ENCODE results near the gene TH.

Gene TH

GRCh38 chr11:2122222-2122906 lies 49.3 kb downstream of the TH start:
- H3K27ac ChIP-seq (ENCODE audit: low read length, poor library complexity, severe bottlenecking) = no peak overlapping the region
- peak overlapping the region; percentile 42 to 68 for H2BK12ac ChIP-seq (ENCODE audit: low read length in 2 of 2)
- DNase-seq = peak; percentile 60
- H4K91ac ChIP-seq (ENCODE audit: low read length) = peak overlapping the region; percentile 78
- H3K18ac ChIP-seq (ENCODE audit: low read depth in 1 of 2, low read length in 2 of 2) = peak overlapping the region; percentile 23 to 54
- H3K4me2 ChIP-seq (ENCODE audit: low read length, poor library complexity, severe bottlenecking) = peak overlapping the region; percentile 10
- no peak overlapping the region for H2BK15ac ChIP-seq (ENCODE audit: low read depth, poor library complexity, severe bottlenecking)
- H3K14ac ChIP-seq (ENCODE audit: low read length in 2 of 2) = peak overlapping the region in 1 of 2 experiments; percentile 61
- no peak overlapping the region for H3K4me3 ChIP-seq (ENCODE audit: insufficient read depth in 1 of 2, low read depth in 1 of 2, low read length in 2 of 2)
- peaks cover 18% of the 10 kb centered on the region for H3K4me1 ChIP-seq (ENCODE audit: control insufficient read depth, insufficient read depth, low read depth, low read length)
- no peaks in the 10 kb centered on the region for H3K79me1 ChIP-seq (replicated peaks; ENCODE audit: low read length, poor library complexity, severe bottlenecking)
- peak overlapping the region; percentile 74 for H4K8ac ChIP-seq (ENCODE audit: low read length)
- peak overlapping the region; percentile 46 for H2BK5ac ChIP-seq (ENCODE audit: low read depth, low read length, poor library complexity, severe bottlenecking)
- H3K23ac ChIP-seq (ENCODE audit: low read length in 2 of 2) = no peak overlapping the region
- H2AK5ac ChIP-seq (ENCODE audit: low read length, severe bottlenecking) = no peak overlapping the region
- peaks cover 12% of the 10 kb centered on the region for H3K9me3 ChIP-seq (ENCODE audit: control insufficient read depth, low read length)
- peaks cover 0 to 21% of the 10 kb centered on the region in 2 experiments for H3K27me3 ChIP-seq (ENCODE audit: control insufficient read depth in 1 of 2, insufficient read depth in 1 of 2, low read length in 2 of 2)
- WGBS = 26% methylated on average over 19 of the region's 19 CpGs
- no peak overlapping the region for H2AFZ ChIP-seq (ENCODE audit: low read depth, low read length)
- no peak overlapping the region for H3K9ac ChIP-seq (ENCODE audit: low read length)
- peak overlapping the region; percentile 57 for H2BK120ac ChIP-seq (ENCODE audit: low read depth, low read length)
- H3K36me3 ChIP-seq (ENCODE audit: control insufficient read depth in 1 of 2, insufficient read depth in 2 of 2, low read depth in 1 of 2, low read length in 2 of 2) = no peaks in the 10 kb centered on the region
- H3K4ac ChIP-seq (ENCODE audit: low read depth in 1 of 2, low read length in 2 of 2) = peak overlapping the region in 1 of 2 experiments; percentile 24

DNA sequence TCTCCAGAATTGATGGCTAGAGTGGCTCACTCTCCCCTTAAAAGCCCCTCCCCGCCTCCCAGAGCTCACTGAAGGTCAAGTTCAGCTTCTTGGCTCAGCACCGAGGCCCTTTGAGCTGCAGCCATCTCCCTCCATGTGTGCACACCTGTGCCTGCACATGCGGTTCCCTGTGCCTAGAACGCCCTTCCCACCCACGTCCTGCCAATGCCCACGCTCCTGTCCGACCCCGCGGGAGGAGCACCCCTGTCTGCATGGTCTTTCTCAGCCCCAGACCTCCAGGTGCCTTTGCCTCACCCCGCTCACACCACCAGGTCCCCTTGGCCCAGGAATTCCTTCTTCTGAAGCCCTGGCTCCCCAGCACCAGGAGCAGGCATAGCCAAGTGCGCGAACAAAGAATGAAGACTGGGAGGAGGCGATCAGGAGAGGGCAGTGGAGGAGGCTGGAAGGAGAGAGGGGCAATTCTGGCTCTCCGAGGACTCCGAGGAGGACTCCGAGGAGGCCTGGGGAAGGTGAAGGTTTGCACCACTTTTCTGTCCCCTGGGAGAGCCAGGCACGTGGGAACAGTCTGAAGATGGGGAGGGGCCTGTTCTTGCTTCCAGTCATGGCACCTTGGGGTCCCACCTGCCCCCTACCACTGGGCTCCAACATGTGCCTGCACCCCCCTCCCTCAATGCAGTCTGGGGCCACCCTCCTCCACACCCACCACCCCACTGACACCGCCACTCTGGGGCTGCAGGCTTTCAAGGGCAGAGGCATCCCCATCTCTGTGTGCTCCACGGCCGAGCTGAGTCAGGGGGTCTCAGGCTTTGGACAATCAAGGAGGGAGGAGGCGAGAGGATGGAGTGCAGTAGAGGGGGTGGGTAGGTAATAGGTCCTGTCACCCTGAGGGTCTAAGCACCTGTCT lies 50.1 kb downstream of the TH start:
- Histone ChIP-seq H2BK15ac (ENCODE audit: low read depth, poor library complexity, severe bottlenecking) (no peak overlapping the region), H3K18ac (ENCODE audit: low read depth in 1 of 2, low read length in 2 of 2) (no peak overlapping the region), H3K27ac (ENCODE audit: low read length, poor library complexity, severe bottlenecking) (no peak overlapping the region), H3K4ac (ENCODE audit: low read depth in 1 of 2, low read length in 2 of 2) (no peak overlapping the region), H4K8ac (ENCODE audit: low read length) (no peak overlapping the region), H3K4me2 (ENCODE audit: low read length, poor library complexity, severe bottlenecking) (no peak overlapping the region), H3K9me3 (ENCODE audit: control insufficient read depth, low read length) (peaks cover 19% of the 10 kb centered on the region), H3K4me1 (ENCODE audit: control insufficient read depth, insufficient read depth, low read depth, low read length) (peaks cover 18% of the 10 kb centered on the region), H3K23ac (ENCODE audit: low read length in 2 of 2) (no peak overlapping the region), H2AK5ac (ENCODE audit: low read length, severe bottlenecking) (no peak overlapping the region), H2AFZ (ENCODE audit: low read depth, low read length) (no peak overlapping the region), H3K79me1 (replicated peaks; ENCODE audit: low read length, poor library complexity, severe bottlenecking) (no peaks in the 10 kb centered on the region), H3K4me3 (ENCODE audit: insufficient read depth in 1 of 2, low read depth in 1 of 2, low read length in 2 of 2) (no peak overlapping the region), H3K36me3 (ENCODE audit: control insufficient read depth in 1 of 2, insufficient read depth in 2 of 2, low read depth in 1 of 2, low read length in 2 of 2) (no peaks in the 10 kb centered on the region), H4K91ac (ENCODE audit: low read length) (no peak overlapping the region), H3K14ac (ENCODE audit: low read length in 2 of 2) (no peak overlapping the region), H3K9ac (ENCODE audit: low read length) (no peak overlapping the region), H3K27me3 (ENCODE audit: control insufficient read depth in 1 of 2, insufficient read depth in 1 of 2, low read length in 2 of 2) (peaks cover 0 to 22% of the 10 kb centered on the region in 2 experiments), H2BK120ac (ENCODE audit: low read depth, low read length) (no peak overlapping the region), H2BK12ac (ENCODE audit: low read length in 2 of 2) (peak overlapping the region in 1 of 2 experiments; percentile 32), H2BK5ac (ENCODE audit: low read depth, low read length, poor library complexity, severe bottlenecking) (no peak overlapping the region)
- DNase-seq = no peak
- WGBS = 87% methylated on average over 20 of the region's 21 CpGs

- Histone ChIP-seq H3K14ac (ENCODE audit: low read length in 2 of 2) (no peak overlapping the region), H3K79me1 (replicated peaks; ENCODE audit: low read length, poor library complexity, severe bottlenecking) (no peaks in the 10 kb centered on the region), H3K27ac (ENCODE audit: low read length, poor library complexity, severe bottlenecking) (no peak overlapping the region), H3K4ac (ENCODE audit: low read depth in 1 of 2, low read length in 2 of 2) (no peak overlapping the region), H2AK5ac (ENCODE audit: low read length, severe bottlenecking) (no peak overlapping the region), H2BK120ac (ENCODE audit: low read depth, low read length) (no peak overlapping the region), H4K91ac (ENCODE audit: low read length) (no peak overlapping the region), H3K36me3 (ENCODE audit: control insufficient read depth in 1 of 2, insufficient read depth in 2 of 2, low read depth in 1 of 2, low read length in 2 of 2) (no peaks in the 10 kb centered on the region), H2AFZ (ENCODE audit: low read depth, low read length) (no peak overlapping the region), H3K9ac (ENCODE audit: low read length) (no peak overlapping the region), H3K4me3 (ENCODE audit: insufficient read depth in 1 of 2, low read depth in 1 of 2, low read length in 2 of 2) (no peak overlapping the region), H3K4me2 (ENCODE audit: low read length, poor library complexity, severe bottlenecking) (no peak overlapping the region), H3K23ac (ENCODE audit: low read length in 2 of 2) (no peak overlapping the region), H3K18ac (ENCODE audit: low read depth in 1 of 2, low read length in 2 of 2) (peak overlapping the region in 1 of 2 experiments; percentile 1), H3K4me1 (ENCODE audit: control insufficient read depth, insufficient read depth, low read depth, low read length) (peaks cover 18% of the 10 kb centered on the region), H2BK12ac (ENCODE audit: low read length in 2 of 2) (no peak overlapping the region), H2BK5ac (ENCODE audit: low read depth, low read length, poor library complexity, severe bottlenecking) (no peak overlapping the region), H4K8ac (ENCODE audit: low read length) (no peak overlapping the region), H3K9me3 (ENCODE audit: control insufficient read depth, low read length) (peaks cover 28% of the 10 kb centered on the region), H2BK15ac (ENCODE audit: low read depth, poor library complexity, severe bottlenecking) (no peak overlapping the region), H3K27me3 (ENCODE audit: control insufficient read depth in 1 of 2, insufficient read depth in 1 of 2, low read length in 2 of 2) (peaks cover 0 to 22% of the 10 kb centered on the region in 2 experiments)
- DNase-seq = no peak
- 57% methylated on average over 23 of the region's 23 CpGs for WGBS
Observed at GRCh38 chr11:2120359-2121100, 51.1 kb downstream of the TH start.

Measured in mesenchymal stem cell (in vitro differentiated cells and primary cell).